Activated T-helper 2 cell treated with anti-CD3 and anti-CD28 coated beads, Interferon-gamma antibody, Interleukin-2, Interleukin-4, amounts not matched to agents 10 μg/mL and 5 μg/mL and 100 μg/mL, durations not matched to agents 14 hours and 24 hours and 36 hours (primary cell): Measurements from ENCODE around the gene PDE10A. TPM values are rescaled to one million over a fixed set of nuclear protein-coding genes. Genes with fewer than 3 reads are reported as not detected.
"Not testable (repeated sequence)": the region's sequence is repeated elsewhere in the genome, so short reads cannot be mapped to it uniquely, and the experiment has no call there.

Source experiments
- DNase-seq: peaks from one replicate; pipeline ENCODE4 v3.0.0; 2021; ENCODE audit warnings: low spot score
- H3K27ac Mint-ChIP-seq: one replicate; pipeline ENCODE4 v1.8.0; 2021; ENCODE audit warnings: mixed read lengths
- H3K27me3 Mint-ChIP-seq: one replicate; pipeline ENCODE4 v1.8.0; 2021; ENCODE audit warnings: low read depth, mixed read lengths
- H3K36me3 Mint-ChIP-seq: one replicate; pipeline ENCODE4 v1.8.0; 2021; ENCODE audit warnings: low read depth, mixed read lengths
- H3K4me1 Mint-ChIP-seq: one replicate; pipeline ENCODE4 v1.8.0; 2021; ENCODE audit warnings: low read depth, mixed read lengths
- H3K4me3 Mint-ChIP-seq: one replicate; pipeline ENCODE4 v1.8.0; 2021; ENCODE audit warnings: low read depth, mild to moderate bottlenecking, moderate library complexity, mixed read lengths
- H3K9me3 Mint-ChIP-seq: one replicate; pipeline ENCODE4 v1.8.0; 2021; ENCODE audit warnings: mixed read lengths
- intact Hi-C: fragments of 100-400 bp; cut with micrococcal nuclease; formaldehyde crosslinking; loops from one replicate; pipeline ENCODE4 v1.15.1; 2023
- total RNA-seq: library from RNA; stranded (reverse); gene quantifications from 2 replicates; pipeline ENCODE4 v1.2.3, GENCODE V29; 2022

Gene PDE10A
- total RNA-seq, 1 donor from 2014 or later, result not detected

DNA sequence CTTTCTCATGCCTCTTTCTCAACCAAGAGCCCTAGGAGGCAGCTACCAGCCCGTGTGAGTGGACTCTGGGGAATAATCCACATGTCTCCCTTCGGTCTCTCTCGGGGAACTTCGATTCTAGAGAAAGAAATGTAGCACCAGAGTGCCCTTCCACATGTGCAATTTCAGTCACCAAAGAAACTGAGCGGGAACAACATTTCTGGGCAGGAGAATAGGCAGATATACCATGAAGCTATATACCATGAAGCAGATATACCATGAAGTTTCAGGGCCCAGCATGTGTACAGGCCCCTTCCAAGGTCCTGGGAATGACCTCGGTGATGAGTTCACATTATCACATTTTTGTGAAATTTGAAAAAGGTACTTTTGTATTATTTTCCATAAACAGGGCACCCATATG, 60.8 kb downstream of the PDE10A start:
- no peaks in the 10 kb centered on the region for H3K4me1 Mint-ChIP-seq
- H3K9me3 Mint-ChIP-seq, result no peaks in the 10 kb centered on the region
- H3K4me3 Mint-ChIP-seq, result no peak overlapping the region
- H3K27ac Mint-ChIP-seq, result no peak overlapping the region
- no peak for DNase-seq
- intact Hi-C loops, result no loop called here
- H3K36me3 Mint-ChIP-seq, result no peaks in the 10 kb centered on the region
- H3K27me3 Mint-ChIP-seq, result no peaks in the 10 kb centered on the region

DNA sequence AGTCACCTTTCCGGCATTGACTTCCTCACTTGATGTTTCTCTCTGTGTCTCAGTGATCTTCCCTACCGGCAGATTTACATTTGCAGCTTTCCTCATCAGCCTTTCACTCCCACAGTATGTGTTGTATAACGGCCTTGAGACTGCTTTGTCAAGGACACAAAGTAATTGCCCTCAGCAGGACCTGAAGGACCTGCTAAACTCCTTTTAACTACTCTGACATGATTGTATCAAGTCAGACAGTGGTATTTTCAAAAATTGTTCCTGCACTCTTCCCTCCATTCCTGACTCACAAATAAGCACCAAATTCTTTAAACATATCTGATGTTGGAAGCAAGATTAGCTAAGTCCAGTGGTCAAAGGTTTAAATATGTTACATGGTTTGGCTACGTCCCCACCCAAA, 62.4 kb downstream of the PDE10A start:
- Mint-ChIP-seq H3K27ac (no peak overlapping the region), H3K27me3 (no peaks in the 10 kb centered on the region), H3K4me3 (no peak overlapping the region), H3K9me3 (peaks cover 3% of the 10 kb centered on the region), H3K36me3 (no peaks in the 10 kb centered on the region), H3K4me1 (no peaks in the 10 kb centered on the region)
- intact Hi-C loops, result no loop called here
- no peak for DNase-seq

DNA sequence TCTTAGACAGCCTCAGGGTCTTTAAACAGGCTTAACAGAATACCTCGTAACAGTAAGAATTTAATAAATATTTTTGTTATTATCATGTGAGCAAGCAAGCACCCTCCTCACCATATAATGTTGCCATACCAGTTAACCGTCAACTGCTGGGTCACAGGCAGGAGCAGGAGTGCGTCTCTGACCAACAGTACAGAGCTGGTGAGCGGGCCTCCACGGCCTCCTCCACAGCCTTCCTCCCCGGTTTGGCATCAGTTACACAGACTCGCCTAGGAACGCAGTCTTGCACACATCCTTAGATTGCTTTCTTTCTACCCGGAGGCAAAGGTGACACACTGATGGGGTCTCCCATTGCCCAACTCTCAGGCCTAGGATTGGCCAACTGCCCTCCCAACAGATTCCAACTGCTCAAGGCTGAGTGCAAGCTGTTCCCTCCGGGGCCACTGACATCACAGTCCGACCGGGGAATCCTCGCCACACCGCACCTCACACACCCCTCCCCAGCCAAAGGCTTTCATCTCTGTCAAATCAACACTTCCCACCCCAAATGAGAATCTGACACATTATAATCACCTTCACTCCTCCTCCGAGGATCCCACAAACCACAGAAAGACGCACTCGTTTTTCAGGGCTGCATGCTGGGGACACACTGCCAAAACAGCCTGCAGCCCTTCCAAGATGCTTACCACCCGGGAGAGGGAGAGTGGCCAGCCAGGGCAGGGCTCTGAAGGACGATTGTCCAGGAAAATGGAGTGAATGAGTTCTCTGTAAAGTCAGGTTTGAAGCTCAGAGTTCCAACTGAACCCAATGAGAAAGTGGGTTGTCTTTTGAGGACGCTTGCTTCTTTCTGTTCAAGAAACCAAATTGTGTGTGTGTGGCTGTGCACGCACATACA, 63.2 kb downstream of the PDE10A start:
- no peak for DNase-seq
- H3K4me3 Mint-ChIP-seq, result no peak overlapping the region
- H3K9me3 Mint-ChIP-seq, result peaks cover 3% of the 10 kb centered on the region
- intact Hi-C loops, result no loop called here
- H3K4me1 Mint-ChIP-seq, result no peaks in the 10 kb centered on the region
- H3K36me3 Mint-ChIP-seq, result no peaks in the 10 kb centered on the region
- no peaks in the 10 kb centered on the region for H3K27me3 Mint-ChIP-seq
- no peak overlapping the region for H3K27ac Mint-ChIP-seq

DNA sequence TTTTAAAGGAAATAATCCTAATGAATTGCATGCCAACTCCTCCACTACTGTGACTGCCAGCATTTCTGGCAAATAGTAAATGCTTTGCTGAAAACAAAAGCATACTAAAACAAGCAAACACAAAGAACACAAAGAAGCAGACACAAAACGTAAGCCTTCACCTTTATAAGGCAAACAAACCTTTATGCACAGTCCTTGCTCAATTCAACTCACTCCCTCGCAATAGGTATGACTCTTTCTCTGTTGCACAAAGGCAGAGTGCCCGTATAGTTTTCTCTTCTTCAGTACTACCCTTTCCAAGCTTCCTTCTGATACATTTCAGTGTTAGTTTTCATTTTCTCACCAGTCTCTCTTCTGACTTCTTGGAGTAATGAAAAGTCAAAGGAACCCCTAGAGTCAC, 63.9 kb downstream of the PDE10A start:
- H3K36me3 Mint-ChIP-seq, result no peaks in the 10 kb centered on the region
- no peaks in the 10 kb centered on the region for H3K27me3 Mint-ChIP-seq
- DNase-seq, result no peak
- no peaks in the 10 kb centered on the region for H3K4me1 Mint-ChIP-seq
- intact Hi-C loops, result no loop called here
- peaks cover 3% of the 10 kb centered on the region for H3K9me3 Mint-ChIP-seq
- H3K4me3 Mint-ChIP-seq, result no peak overlapping the region
- no peak overlapping the region for H3K27ac Mint-ChIP-seq

DNA sequence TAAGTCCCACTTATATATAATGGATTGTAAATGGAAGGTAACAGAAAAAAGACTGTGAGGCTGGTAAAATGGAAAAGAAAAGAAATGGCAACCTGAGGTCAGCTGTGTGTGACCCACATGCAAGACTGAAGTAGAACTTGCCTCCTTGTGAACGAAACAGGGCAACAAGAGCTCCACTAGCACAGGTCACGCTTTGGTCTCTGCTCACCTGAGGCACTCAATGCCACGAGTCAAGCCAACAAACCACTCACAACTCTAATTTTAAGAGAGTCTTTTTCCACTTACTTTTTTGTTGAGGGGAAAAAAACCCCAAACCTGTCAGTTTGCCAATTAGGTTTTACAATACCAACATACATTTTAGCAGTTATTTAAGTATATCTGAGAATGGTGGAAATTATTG, 65.2 kb downstream of the PDE10A start:
- Mint-ChIP-seq H3K4me1 (no peaks in the 10 kb centered on the region), H3K4me3 (no peak overlapping the region), H3K27ac (no peak overlapping the region), H3K27me3 (no peaks in the 10 kb centered on the region), H3K36me3 (no peaks in the 10 kb centered on the region), H3K9me3 (peaks cover 3% of the 10 kb centered on the region)
- intact Hi-C loops, result no loop called here
- DNase-seq, result no peak

DNA sequence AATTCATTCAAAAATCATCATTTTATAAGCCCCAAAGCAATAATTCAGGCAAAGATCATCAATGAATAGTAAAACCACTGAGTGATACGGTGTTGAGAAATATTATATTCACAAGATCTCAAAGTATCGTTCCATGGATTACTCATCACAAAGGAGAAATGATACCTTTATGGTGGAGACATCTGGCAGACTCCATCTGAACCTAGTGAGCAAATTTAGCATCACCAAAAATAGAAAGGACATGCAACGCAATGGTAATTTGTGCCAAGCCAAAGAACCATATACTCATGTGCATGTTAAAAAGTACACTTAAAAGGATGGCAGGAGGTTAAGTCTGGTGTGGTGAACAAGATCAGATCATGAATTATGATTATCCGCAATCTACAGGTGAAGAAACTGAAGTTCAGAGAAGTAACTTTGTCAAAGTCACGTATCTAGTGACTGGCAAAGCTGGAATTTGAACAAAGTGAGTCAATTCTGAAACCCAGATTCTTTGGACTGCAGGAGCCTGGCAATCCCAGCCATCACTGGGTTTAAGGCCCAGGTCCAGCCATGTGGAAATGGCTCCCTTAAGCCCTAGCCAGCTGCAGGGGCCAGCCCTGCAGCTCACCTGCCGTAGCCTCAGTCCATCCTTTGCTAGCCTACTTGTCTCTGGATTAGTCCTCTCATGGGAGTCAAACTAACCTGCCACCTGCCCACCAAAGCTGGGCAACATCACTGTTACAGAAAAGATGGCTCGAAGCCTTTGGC, 68.3 kb downstream of the PDE10A start:
- Mint-ChIP-seq H3K9me3 (peaks cover 3% of the 10 kb centered on the region), H3K27me3 (no peaks in the 10 kb centered on the region), H3K36me3 (no peaks in the 10 kb centered on the region), H3K27ac (no peak overlapping the region), H3K4me3 (no peak overlapping the region), H3K4me1 (no peaks in the 10 kb centered on the region)
- intact Hi-C loops, result no loop called here
- no peak for DNase-seq

DNA sequence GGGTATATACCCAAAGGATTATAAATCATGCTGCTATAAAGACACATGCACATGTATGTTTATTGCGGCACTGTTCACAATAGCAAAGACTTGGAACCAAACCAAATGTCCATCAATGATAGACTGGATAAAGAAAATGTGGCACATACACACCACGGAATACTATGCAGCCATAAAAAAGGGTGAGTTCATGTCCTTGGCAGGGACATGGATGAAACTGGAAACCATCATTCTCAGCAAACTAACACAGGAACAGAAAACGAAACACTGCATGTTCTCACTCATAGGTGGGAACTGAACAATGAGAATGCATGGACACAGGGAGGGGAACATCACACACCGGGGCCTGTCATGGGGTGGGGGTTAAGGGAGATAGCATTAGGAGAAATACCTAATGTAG, 70.1 kb downstream of the PDE10A start:
- DNase-seq, H3K9me3 Mint-ChIP-seq, H3K4me3 Mint-ChIP-seq, H3K4me1 Mint-ChIP-seq, H3K27me3 Mint-ChIP-seq, H3K27ac Mint-ChIP-seq, intact Hi-C loops, H3K36me3 Mint-ChIP-seq: not testable (repeated sequence)

DNA sequence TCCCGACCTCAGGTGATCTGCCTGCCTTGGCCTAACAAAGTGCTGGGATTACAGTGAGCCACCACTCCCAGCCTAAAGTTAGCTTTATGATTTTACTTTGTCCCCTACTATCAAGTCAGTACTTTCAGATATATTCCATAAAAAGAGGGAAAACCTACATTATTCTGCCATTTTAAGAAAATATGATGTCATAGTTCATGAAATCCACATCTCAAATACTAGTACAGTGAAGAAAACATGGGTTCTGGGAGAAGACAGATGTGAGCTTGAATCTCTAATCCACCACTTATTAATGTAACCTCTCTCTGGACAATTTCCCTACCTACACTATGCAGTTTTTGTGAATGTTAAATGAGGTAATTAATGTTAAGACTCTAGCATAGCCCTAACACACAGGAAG, 74.5 kb downstream of the PDE10A start:
- no peaks in the 10 kb centered on the region for H3K27me3 Mint-ChIP-seq
- no peaks in the 10 kb centered on the region for H3K36me3 Mint-ChIP-seq
- intact Hi-C loops, result no loop called here
- H3K4me3 Mint-ChIP-seq, result no peak overlapping the region
- no peaks in the 10 kb centered on the region for H3K4me1 Mint-ChIP-seq
- no peaks in the 10 kb centered on the region for H3K9me3 Mint-ChIP-seq
- no peak overlapping the region for H3K27ac Mint-ChIP-seq
- no peak for DNase-seq

DNA sequence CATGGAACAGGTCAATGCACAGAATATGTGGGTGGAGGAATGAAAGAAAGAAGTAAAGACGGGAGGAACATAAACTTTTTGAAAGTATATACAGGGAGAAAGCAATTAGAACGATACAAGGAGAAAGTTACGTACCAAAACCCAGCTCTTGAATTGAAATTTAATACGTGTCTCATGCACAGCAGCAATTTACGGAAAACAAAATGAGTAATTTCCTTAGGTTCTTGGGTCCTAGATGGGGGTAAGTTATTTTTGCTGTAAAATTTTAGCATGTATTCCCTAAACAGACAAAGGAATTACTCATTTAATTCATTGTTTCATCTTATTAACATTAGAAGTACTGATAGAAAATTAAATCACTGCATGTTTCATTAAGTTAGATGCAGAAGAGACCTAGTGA, 75.8 kb downstream of the PDE10A start:
- H3K27me3 Mint-ChIP-seq, result no peaks in the 10 kb centered on the region
- H3K27ac Mint-ChIP-seq, result no peak overlapping the region
- no peak overlapping the region for H3K4me3 Mint-ChIP-seq
- intact Hi-C loops, result no loop called here
- H3K9me3 Mint-ChIP-seq, result no peaks in the 10 kb centered on the region
- no peaks in the 10 kb centered on the region for H3K4me1 Mint-ChIP-seq
- H3K36me3 Mint-ChIP-seq, result no peaks in the 10 kb centered on the region
- no peak for DNase-seq

DNA sequence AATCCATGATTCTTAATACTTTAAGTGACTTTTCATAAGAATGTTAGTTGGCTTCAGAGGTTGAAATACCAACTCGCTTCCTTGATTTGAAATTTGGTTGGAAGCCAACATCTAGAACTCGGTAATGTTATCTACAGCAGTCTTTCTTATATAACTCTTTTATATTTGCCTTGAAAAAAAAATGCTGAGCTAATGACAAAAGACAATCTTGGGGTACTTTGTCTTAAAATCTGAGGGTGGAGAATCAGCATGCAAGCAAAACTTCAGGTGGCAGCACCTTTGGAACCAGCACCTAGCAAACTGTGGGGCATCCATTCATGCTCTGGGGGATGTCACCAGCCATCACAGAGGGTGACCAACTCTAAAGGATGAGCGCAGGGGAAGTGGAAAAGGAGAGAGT, 76.3 kb downstream of the PDE10A start:
- Mint-ChIP-seq H3K9me3 (no peaks in the 10 kb centered on the region), H3K4me3 (no peak overlapping the region), H3K27me3 (no peaks in the 10 kb centered on the region), H3K36me3 (no peaks in the 10 kb centered on the region), H3K27ac (no peak overlapping the region), H3K4me1 (no peaks in the 10 kb centered on the region)
- no peak for DNase-seq
- intact Hi-C loops, result no loop called here

DNA sequence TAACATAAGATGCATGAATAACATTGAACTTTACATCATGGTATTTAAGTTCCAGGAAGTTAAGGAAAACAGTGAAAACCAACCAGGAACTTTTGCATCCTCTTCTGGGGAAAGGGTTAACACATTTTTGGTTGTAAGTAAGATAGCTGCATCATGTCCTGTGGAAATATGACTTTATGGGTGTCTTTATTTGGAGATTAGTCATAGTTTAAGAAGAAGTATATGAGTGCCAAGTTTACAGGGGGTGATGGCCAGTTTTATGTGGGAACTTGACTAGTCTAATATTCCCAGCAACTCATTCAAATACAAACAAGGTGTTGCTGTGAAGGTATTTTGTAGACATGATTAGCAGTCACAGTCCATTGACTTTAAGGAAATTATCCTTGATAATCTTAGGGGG, 78.0 kb downstream of the PDE10A start:
- no peak overlapping the region for H3K4me3 Mint-ChIP-seq
- H3K27ac Mint-ChIP-seq, result no peak overlapping the region
- no peak for DNase-seq
- intact Hi-C loops, result no loop called here
- no peaks in the 10 kb centered on the region for H3K4me1 Mint-ChIP-seq
- H3K36me3 Mint-ChIP-seq, result no peaks in the 10 kb centered on the region
- no peaks in the 10 kb centered on the region for H3K27me3 Mint-ChIP-seq
- no peaks in the 10 kb centered on the region for H3K9me3 Mint-ChIP-seq

DNA sequence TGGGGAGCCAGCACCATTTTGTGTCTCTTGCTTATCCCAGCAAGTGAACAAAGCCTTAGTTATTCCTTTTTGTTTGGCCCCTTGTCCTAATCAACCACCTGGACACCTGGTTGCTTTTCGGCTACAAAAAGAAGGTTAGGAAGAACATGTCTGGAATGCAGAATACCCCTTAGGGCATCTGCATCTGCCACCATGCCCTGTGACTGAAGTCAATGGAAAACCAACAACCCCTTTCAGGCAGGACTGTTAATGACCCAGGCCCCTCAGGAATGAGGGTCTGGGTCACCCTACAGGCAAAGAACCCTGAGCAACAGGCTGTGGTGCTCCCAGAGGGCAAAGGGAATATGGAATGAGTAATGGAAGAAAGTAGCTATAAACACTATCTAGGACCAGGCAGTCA, 78.5 kb downstream of the PDE10A start:
- Mint-ChIP-seq H3K9me3 (no peaks in the 10 kb centered on the region), H3K27me3 (no peaks in the 10 kb centered on the region), H3K4me1 (no peaks in the 10 kb centered on the region), H3K4me3 (no peak overlapping the region), H3K27ac (no peak overlapping the region), H3K36me3 (no peaks in the 10 kb centered on the region)
- DNase-seq, result no peak
- intact Hi-C loops, result no loop called here

DNA sequence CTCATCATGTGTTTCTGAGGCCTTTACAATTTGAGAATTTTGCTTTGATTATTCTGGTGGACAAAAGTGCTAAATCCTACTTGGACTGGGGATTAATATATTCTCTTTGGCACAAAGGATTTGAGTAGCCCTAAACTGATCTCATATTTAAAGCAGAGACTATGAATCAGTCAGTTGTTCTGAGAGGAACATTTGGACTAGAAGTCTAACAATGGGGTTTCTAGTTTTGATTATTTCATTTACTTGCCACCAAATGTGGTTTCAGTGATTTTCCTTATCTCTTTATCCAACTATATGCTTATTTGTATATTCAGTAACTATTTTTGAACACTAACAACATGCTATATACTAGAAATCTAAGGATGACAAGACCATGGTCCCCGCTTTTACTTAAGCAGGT, 81.4 kb downstream of the PDE10A start:
- no peaks in the 10 kb centered on the region for H3K4me1 Mint-ChIP-seq
- intact Hi-C loops, result no loop called here
- H3K9me3 Mint-ChIP-seq, result no peaks in the 10 kb centered on the region
- DNase-seq, result no peak
- no peak overlapping the region for H3K4me3 Mint-ChIP-seq
- no peaks in the 10 kb centered on the region for H3K36me3 Mint-ChIP-seq
- no peaks in the 10 kb centered on the region for H3K27me3 Mint-ChIP-seq
- H3K27ac Mint-ChIP-seq, result no peak overlapping the region
